ENCODE results near the gene TGFB1.

DNA sequence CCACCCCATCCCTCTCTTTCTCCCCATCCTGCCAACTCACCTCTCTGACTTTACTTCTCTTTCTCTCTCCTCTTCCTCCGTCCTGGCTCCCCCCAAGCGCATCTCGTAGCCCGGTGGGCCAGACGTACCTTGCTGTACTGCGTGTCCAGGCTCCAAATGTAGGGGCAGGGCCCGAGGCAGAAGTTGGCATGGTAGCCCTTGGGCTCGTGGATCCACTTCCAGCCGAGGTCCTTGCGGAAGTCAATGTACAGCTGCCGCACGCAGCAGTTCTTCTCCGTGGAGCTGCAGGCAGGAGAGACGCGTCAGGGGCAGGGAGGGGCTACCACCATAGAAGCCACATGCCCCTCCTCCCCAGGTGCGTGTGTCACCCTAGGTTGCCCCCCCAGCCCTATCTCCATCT is 21.7 kb downstream of the TGFB1 start:
- TF ChIP-seq, protein P1, sequence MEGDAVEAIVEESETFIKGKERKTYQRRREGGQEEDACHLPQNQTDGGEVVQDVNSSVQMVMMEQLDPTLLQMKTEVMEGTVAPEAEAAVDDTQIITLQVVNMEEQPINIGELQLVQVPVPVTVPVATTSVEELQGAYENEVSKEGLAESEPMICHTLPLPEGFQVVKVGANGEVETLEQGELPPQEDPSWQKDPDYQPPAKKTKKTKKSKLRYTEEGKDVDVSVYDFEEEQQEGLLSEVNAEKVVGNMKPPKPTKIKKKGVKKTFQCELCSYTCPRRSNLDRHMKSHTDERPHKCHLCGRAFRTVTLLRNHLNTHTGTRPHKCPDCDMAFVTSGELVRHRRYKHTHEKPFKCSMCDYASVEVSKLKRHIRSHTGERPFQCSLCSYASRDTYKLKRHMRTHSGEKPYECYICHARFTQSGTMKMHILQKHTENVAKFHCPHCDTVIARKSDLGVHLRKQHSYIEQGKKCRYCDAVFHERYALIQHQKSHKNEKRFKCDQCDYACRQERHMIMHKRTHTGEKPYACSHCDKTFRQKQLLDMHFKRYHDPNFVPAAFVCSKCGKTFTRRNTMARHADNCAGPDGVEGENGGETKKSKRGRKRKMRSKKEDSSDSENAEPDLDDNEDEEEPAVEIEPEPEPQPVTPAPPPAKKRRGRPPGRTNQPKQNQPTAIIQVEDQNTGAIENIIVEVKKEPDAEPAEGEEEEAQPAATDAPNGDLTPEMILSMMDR (IDR thresholded peaks at IDR 0.05) = no peak
- TF ChIP-seq ZNF671 (CRISPR knock-in tag; IDR thresholded peaks at IDR 0.05) (no peak), ETV6 (CRISPR knock-in tag; IDR thresholded peaks at IDR 0.05) (no peak), SP1 (CRISPR knock-in tag; conservative IDR thresholded peaks at IDR 0.05) (no peak), NR3C1 (CRISPR knock-in tag; conservative IDR thresholded peaks at IDR 0.05; ENCODE audit: low read depth) (no peak), ELF4 (CRISPR knock-in tag; IDR thresholded peaks at IDR 0.05; ENCODE audit: low read depth) (no peak), FOXK1 (CRISPR knock-in tag; IDR thresholded peaks at IDR 0.05) (no peak), MYBL2 (CRISPR knock-in tag; IDR thresholded peaks at IDR 0.05) (no peak), CREM (CRISPR knock-in tag; IDR thresholded peaks at IDR 0.05) (no peak)
- TF ChIP-seq, protein P2, sequence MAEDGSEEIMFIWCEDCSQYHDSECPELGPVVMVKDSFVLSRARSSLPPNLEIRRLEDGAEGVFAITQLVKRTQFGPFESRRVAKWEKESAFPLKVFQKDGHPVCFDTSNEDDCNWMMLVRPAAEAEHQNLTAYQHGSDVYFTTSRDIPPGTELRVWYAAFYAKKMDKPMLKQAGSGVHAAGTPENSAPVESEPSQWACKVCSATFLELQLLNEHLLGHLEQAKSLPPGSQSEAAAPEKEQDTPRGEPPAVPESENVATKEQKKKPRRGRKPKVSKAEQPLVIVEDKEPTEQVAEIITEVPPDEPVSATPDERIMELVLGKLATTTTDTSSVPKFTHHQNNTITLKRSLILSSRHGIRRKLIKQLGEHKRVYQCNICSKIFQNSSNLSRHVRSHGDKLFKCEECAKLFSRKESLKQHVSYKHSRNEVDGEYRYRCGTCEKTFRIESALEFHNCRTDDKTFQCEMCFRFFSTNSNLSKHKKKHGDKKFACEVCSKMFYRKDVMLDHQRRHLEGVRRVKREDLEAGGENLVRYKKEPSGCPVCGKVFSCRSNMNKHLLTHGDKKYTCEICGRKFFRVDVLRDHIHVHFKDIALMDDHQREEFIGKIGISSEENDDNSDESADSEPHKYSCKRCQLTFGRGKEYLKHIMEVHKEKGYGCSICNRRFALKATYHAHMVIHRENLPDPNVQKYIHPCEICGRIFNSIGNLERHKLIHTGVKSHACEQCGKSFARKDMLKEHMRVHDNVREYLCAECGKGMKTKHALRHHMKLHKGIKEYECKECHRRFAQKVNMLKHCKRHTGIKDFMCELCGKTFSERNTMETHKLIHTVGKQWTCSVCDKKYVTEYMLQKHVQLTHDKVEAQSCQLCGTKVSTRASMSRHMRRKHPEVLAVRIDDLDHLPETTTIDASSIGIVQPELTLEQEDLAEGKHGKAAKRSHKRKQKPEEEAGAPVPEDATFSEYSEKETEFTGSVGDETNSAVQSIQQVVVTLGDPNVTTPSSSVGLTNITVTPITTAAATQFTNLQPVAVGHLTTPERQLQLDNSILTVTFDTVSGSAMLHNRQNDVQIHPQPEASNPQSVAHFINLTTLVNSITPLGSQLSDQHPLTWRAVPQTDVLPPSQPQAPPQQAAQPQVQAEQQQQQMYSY (CRISPR knock-in tag; IDR thresholded peaks at IDR 0.05) = no peak
- TF ChIP-seq, protein P3, sequence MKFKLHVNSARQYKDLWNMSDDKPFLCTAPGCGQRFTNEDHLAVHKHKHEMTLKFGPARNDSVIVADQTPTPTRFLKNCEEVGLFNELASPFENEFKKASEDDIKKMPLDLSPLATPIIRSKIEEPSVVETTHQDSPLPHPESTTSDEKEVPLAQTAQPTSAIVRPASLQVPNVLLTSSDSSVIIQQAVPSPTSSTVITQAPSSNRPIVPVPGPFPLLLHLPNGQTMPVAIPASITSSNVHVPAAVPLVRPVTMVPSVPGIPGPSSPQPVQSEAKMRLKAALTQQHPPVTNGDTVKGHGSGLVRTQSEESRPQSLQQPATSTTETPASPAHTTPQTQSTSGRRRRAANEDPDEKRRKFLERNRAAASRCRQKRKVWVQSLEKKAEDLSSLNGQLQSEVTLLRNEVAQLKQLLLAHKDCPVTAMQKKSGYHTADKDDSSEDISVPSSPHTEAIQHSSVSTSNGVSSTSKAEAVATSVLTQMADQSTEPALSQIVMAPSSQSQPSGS (CRISPR knock-in tag; IDR thresholded peaks at IDR 0.05; ENCODE audit: borderline replicate concordance, low read depth) = no peak
- TF ChIP-seq, protein P4, sequence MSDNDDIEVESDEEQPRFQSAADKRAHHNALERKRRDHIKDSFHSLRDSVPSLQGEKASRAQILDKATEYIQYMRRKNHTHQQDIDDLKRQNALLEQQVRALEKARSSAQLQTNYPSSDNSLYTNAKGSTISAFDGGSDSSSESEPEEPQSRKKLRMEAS (CRISPR knock-in tag; IDR thresholded peaks at IDR 0.05) = no peak
- TF ChIP-seq, protein P5, sequence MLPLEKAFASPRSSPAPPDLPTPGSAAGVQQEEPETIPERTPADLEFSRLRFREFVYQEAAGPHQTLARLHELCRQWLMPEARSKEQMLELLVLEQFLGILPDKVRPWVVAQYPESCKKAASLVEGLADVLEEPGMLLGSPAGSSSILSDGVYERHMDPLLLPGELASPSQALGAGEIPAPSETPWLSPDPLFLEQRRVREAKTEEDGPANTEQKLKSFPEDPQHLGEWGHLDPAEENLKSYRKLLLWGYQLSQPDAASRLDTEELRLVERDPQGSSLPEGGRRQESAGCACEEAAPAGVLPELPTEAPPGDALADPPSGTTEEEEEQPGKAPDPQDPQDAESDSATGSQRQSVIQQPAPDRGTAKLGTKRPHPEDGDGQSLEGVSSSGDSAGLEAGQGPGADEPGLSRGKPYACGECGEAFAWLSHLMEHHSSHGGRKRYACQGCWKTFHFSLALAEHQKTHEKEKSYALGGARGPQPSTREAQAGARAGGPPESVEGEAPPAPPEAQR (CRISPR knock-in tag; IDR thresholded peaks at IDR 0.05) = no peak
- TF ChIP-seq, protein P6, sequence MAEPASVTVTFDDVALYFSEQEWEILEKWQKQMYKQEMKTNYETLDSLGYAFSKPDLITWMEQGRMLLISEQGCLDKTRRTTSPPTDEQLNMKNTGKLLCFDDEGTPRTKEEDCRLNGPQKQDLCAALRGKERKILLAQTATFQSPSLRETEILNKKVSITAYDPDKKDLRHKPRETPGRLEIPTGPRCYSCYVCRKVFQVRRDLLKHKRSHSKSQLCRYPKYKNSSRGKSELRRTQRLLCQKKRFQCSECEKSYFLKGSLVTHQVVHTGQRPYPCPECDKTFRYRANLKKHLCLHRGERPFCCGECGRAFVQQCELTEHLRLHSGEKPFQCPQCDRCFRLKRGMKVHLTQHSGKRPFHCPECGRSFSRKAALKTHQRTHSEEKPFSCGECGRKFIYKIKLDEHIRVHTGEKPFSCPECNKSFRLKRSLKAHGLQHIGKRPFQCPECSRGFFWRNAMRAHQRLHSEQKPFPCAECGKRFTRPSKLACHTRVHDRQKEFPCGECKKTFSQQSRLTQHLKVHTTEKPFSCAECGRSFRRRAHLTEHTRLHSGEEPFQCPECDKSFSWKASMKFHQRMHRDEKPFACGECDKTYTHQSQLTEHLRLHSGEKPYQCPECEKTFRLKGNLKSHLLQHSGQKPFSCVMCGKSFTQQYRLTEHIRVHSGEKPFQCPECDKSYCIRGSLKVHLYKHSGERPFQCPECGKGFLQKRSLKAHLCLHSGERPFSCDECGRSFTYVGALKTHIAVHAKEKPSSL (CRISPR knock-in tag; conservative IDR thresholded peaks at IDR 0.05) = no peak
